Measurements from ENCODE around the gene CERKL.

DNA sequence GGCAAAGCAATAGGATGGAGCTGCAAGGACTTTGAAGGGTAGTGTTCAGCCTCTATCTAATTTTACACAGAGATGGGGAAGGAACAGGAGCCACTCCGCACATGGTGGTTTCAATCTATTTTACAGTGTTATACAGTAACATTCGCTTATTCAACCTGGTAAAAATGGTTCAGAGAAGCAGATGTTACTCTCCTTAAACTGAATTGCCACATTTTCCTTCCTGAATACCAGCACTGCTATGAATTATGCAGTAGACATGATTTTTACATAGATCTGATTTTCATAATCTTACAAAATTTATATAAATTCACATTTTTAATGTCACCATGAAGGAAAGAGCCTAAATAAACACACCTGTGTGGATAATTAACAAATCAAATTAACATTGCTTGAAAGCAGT, 114.7 kb downstream of the CERKL start:
- TF ChIP-seq YY1 (IDR thresholded peaks at IDR 0.05; ENCODE audit: low read depth) (no peak), CEBPB (IDR thresholded peaks at IDR 0.05) (no peak), TAF1 (IDR thresholded peaks at IDR 0.05; ENCODE audit: low read depth) (no peak), EGR1 (IDR thresholded peaks at IDR 0.05) (no peak), EP300 (IDR thresholded peaks at IDR 0.05; ENCODE audit: borderline replicate concordance) (no peak), RAD21 (IDR thresholded peaks at IDR 0.05; ENCODE audit: low read depth) (no peak), ZBTB7A (IDR thresholded peaks at IDR 0.05; ENCODE audit: low read depth) (no peak), FOXM1 (IDR thresholded peaks at IDR 0.05; ENCODE audit: borderline replicate concordance, low read depth) (no peak)
- TF ChIP-seq, protein P1, sequence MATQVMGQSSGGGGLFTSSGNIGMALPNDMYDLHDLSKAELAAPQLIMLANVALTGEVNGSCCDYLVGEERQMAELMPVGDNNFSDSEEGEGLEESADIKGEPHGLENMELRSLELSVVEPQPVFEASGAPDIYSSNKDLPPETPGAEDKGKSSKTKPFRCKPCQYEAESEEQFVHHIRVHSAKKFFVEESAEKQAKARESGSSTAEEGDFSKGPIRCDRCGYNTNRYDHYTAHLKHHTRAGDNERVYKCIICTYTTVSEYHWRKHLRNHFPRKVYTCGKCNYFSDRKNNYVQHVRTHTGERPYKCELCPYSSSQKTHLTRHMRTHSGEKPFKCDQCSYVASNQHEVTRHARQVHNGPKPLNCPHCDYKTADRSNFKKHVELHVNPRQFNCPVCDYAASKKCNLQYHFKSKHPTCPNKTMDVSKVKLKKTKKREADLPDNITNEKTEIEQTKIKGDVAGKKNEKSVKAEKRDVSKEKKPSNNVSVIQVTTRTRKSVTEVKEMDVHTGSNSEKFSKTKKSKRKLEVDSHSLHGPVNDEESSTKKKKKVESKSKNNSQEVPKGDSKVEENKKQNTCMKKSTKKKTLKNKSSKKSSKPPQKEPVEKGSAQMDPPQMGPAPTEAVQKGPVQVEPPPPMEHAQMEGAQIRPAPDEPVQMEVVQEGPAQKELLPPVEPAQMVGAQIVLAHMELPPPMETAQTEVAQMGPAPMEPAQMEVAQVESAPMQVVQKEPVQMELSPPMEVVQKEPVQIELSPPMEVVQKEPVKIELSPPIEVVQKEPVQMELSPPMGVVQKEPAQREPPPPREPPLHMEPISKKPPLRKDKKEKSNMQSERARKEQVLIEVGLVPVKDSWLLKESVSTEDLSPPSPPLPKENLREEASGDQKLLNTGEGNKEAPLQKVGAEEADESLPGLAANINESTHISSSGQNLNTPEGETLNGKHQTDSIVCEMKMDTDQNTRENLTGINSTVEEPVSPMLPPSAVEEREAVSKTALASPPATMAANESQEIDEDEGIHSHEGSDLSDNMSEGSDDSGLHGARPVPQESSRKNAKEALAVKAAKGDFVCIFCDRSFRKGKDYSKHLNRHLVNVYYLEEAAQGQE (IDR thresholded peaks at IDR 0.05; ENCODE audit: low read depth), result no peak
- TF ChIP-seq, protein P2, sequence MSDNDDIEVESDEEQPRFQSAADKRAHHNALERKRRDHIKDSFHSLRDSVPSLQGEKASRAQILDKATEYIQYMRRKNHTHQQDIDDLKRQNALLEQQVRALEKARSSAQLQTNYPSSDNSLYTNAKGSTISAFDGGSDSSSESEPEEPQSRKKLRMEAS (IDR thresholded peaks at IDR 0.05), result no peak
